Activated effector memory CD4-positive, alpha-beta T cell treated with Interleukin-2 at 50 U/mL for 16 hours (primary cell): ENCODE measurements around the gene PRKCH.

Experiments
- DNase-seq: peaks from one replicate; pipeline ENCODE4 v3.0.0-alpha.2; 2020

Gene PRKCH

GRCh38 chr14:61341275-61342206 lies 20.2 kb downstream of the PRKCH start:
- DNase-seq, result no peak

GRCh38 chr14:61342486-61342885 lies 21.1 kb downstream of the PRKCH start:
- DNase-seq, result peak; percentile 75

GRCh38 chr14:61342932-61343331 lies 21.6 kb downstream of the PRKCH start:
- no peak for DNase-seq

GRCh38 chr14:61343471-61343870 lies 22.1 kb downstream of the PRKCH start:
- DNase-seq, result no peak

GRCh38 chr14:61343991-61344405 lies 22.6 kb downstream of the PRKCH start:
- DNase-seq, result no peak

GRCh38 chr14:61344437-61345150 lies 23.2 kb downstream of the PRKCH start:
- no peak for DNase-seq

- DNase-seq, result no peak
Observed at GRCh38 chr14:61345151-61345482, 23.7 kb downstream of the PRKCH start.

GRCh38 chr14:61346221-61346620 lies 24.8 kb downstream of the PRKCH start:
- DNase-seq, result no peak

- DNase-seq, result no peak
Observed at GRCh38 chr14:61346793-61347192, 25.4 kb downstream of the PRKCH start.

GRCh38 chr14:61347826-61348443 lies 26.6 kb downstream of the PRKCH start:
- DNase-seq, result no peak

- no peak for DNase-seq
Observed at GRCh38 chr14:61350427-61351270, 29.3 kb downstream of the PRKCH start.

- DNase-seq, result no peak
Observed at GRCh38 chr14:61351477-61351876, 30.1 kb downstream of the PRKCH start.

- DNase-seq, result no peak
Observed at GRCh38 chr14:61355892-61356325, 34.5 kb downstream of the PRKCH start.

GRCh38 chr14:61357123-61357522 lies 35.7 kb downstream of the PRKCH start:
- no peak for DNase-seq

GRCh38 chr14:61358554-61359226 lies 37.3 kb downstream of the PRKCH start:
- DNase-seq, result no peak

- no peak for DNase-seq
Observed at GRCh38 chr14:61360796-61361525, 39.6 kb downstream of the PRKCH start.

GRCh38 chr14:61362072-61362750 lies 40.8 kb downstream of the PRKCH start:
- DNase-seq, result no peak

GRCh38 chr14:61364243-61364642 lies 42.9 kb downstream of the PRKCH start:
- DNase-seq, result no peak

- no peak for DNase-seq
Observed at GRCh38 chr14:61365667-61366212, 44.4 kb downstream of the PRKCH start.

- DNase-seq, result no peak
Observed at GRCh38 chr14:61368114-61368710, 46.8 kb downstream of the PRKCH start.
